Measurements from ENCODE around the gene PRR20A. TPM values are rescaled to one million over a fixed set of nuclear protein-coding genes. Genes with fewer than 3 reads are reported as not detected.
"Not testable (repeated sequence)": the region's sequence is repeated elsewhere in the genome, so short reads cannot be mapped to it uniquely, and the experiment has no call there.

Gene PRR20A
- total RNA-seq: not detected

DNA sequence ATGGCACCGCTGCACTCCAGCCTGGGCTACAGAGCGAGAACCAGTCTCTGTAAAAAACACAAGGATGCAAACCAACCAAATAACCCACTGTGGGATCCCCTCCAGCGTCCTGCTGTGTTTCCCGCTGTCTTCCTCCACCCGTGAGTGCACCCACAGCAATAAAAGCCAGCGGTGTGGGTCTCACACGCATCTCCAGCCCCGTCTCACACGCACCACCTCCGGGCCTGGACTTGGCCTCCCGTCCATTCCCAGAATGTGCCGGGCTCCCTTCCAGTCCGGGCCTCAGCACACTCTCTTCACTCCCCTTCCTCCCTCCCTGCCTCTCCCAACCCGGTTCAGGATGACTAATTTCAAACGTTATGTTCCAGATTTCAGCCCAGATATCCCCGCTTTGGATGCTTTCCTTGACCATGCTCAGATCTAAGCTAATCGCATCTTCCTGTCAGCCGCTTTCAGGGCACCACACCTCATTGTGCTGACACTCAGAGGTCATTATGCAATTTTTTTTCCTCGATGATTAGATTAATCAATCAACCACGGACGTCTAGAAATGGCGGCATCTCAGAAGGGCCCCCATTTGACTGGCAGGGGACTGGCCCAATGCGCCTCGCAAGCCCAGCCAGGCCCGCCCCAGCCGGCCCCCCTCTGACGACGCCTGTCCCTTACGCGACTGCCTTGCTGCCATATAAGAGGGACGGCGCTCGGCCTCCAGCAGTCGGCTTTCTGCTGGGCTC, at the start of gene PRR20A:
Gene PRR20A, plus strand, starts transcription at position 684 of the 734 bp plus-strand sequence. CDS start 387 bp downstream, outside the sequence.
- H3K36me3 ChIP-seq; H3K4me3 ChIP-seq; H3K27me3 ChIP-seq; H3K9me3 ChIP-seq; H3K4me1 ChIP-seq; intact Hi-C loops (cut with DNase I; ENCODE audit: low total_unique reads); DNase-seq; H3K27ac ChIP-seq; in situ Hi-C loops (cut with MboI; ENCODE audit: low pct_ligation_motif_present in 1 of 4, low pct_unique_long_range_greater_than_20kb in 1 of 4, low sequenced_read_pairs in 3 of 4): not testable (repeated sequence)
- WGBS, 2 donors (ENCODE audit: low coverage in 1 of 2): 96% methylated on average over 10 of the region's 34 CpGs; no CpG with 5 or more reads in 1 of the 2 donors

GRCh38 chr13:57114945-57115344, 25.8 kb upstream of the PRR20A start:
- in situ Hi-C loops (cut with MboI; ENCODE audit: low pct_ligation_motif_present in 1 of 4, low pct_unique_long_range_greater_than_20kb in 1 of 4, low sequenced_read_pairs in 3 of 4) (loop anchor here in 2 of 4 donors (25.0 kb wide), 1 partner anchor 97 kb away; no protein-coding TSS in a partner anchor), intact Hi-C loops (cut with DNase I; ENCODE audit: low total_unique reads) (no loop called here)
- Histone ChIP-seq H3K36me3 (no peaks in the 10 kb centered on the region), H3K27ac (no peak overlapping the region), H3K4me1 (no peaks in the 10 kb centered on the region), H3K4me3 (no peak overlapping the region), H3K9me3 (no peaks in the 10 kb centered on the region), H3K27me3 (no peaks in the 10 kb centered on the region)
- WGBS, 2 donors (ENCODE audit: low coverage in 1 of 2): 82 to 90% methylated on average over 4 of the region's 4 CpGs
- DNase-seq: no peak
- no peak for TF ChIP-seq POLR2A (IDR thresholded peaks at IDR 0.05)
- TF ChIP-seq, protein P1, sequence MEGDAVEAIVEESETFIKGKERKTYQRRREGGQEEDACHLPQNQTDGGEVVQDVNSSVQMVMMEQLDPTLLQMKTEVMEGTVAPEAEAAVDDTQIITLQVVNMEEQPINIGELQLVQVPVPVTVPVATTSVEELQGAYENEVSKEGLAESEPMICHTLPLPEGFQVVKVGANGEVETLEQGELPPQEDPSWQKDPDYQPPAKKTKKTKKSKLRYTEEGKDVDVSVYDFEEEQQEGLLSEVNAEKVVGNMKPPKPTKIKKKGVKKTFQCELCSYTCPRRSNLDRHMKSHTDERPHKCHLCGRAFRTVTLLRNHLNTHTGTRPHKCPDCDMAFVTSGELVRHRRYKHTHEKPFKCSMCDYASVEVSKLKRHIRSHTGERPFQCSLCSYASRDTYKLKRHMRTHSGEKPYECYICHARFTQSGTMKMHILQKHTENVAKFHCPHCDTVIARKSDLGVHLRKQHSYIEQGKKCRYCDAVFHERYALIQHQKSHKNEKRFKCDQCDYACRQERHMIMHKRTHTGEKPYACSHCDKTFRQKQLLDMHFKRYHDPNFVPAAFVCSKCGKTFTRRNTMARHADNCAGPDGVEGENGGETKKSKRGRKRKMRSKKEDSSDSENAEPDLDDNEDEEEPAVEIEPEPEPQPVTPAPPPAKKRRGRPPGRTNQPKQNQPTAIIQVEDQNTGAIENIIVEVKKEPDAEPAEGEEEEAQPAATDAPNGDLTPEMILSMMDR (IDR thresholded peaks at IDR 0.05): no peak
- TF ChIP-seq EP300 (IDR thresholded peaks at IDR 0.05; ENCODE audit: low read depth): no peak
- no peak for TF ChIP-seq POLR2AphosphoS5 (IDR thresholded peaks at IDR 0.05)

DNA sequence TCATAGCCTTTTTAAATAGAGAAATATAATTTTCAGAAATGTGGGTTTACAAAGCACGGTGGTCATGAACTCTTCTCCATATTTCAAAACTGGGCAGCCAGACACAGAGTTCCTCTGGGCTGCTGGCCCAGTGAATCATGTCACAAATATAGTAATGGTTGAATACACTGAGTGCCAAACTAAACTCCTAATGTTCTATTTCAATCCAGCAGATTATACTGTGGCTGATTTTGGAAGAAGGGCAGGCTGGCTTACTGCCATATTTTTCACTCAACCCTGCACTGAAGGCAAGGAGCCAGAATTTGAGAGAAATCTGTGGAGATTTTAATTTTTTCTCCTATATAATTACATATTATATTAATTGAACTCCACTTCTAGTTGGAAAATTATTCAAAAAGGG, 17.0 kb upstream of the PRR20A start:
- intact Hi-C loops (cut with DNase I; ENCODE audit: low total_unique reads) (no loop called here), in situ Hi-C loops (cut with MboI; ENCODE audit: low pct_ligation_motif_present in 1 of 4, low pct_unique_long_range_greater_than_20kb in 1 of 4, low sequenced_read_pairs in 3 of 4) (loop anchor here in 2 of 4 donors (25.0 kb wide), 1 partner anchor 89 kb away; no protein-coding TSS in a partner anchor)
- H3K9me3 ChIP-seq: no peaks in the 10 kb centered on the region
- no peak for DNase-seq
- 64 to 75% methylated on average over 1 of the region's 1 CpG for WGBS, 2 donors (ENCODE audit: low coverage in 1 of 2)
- H3K4me3 ChIP-seq: no peak overlapping the region
- H3K27me3 ChIP-seq: no peaks in the 10 kb centered on the region
- no peak overlapping the region for H3K27ac ChIP-seq
- no peaks in the 10 kb centered on the region for H3K36me3 ChIP-seq
- no peaks in the 10 kb centered on the region for H3K4me1 ChIP-seq
- no peak for TF ChIP-seq EP300 (IDR thresholded peaks at IDR 0.05; ENCODE audit: low read depth)
- TF ChIP-seq POLR2AphosphoS5 (IDR thresholded peaks at IDR 0.05): no peak
- TF ChIP-seq, protein P1 (IDR thresholded peaks at IDR 0.05): no peak
- no peak for TF ChIP-seq POLR2A (IDR thresholded peaks at IDR 0.05)

DNA sequence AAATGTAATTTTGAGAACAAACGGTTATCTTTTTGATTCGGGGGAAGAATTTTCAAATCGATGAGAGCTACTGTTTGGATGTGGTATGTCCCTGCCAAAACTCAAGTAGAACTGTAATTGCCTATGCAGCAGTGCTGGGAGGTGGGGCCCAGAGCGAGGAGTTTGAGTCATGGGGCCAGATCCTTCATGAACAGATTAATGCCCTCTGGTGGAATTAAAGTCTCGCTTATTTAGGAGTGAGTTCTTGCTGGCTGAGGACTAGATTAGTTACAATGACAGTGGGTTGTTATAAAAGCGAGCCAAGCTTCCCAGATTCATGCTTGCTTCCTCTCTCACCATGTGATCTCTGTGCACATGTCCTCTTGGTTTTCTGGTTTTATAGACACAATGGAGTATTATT, 11.8 kb upstream of the PRR20A start:
- WGBS, 2 donors (ENCODE audit: low coverage in 1 of 2): 78 to 90% methylated on average over 4 to 6 of the region's 6 CpGs
- Histone ChIP-seq H3K9me3 (no peaks in the 10 kb centered on the region), H3K4me3 (no peak overlapping the region), H3K27me3 (no peaks in the 10 kb centered on the region), H3K27ac (no peak overlapping the region), H3K4me1 (no peaks in the 10 kb centered on the region), H3K36me3 (no peaks in the 10 kb centered on the region)
- TF ChIP-seq POLR2AphosphoS5 (IDR thresholded peaks at IDR 0.05) (no peak), POLR2A (IDR thresholded peaks at IDR 0.05) (no peak), EP300 (IDR thresholded peaks at IDR 0.05; ENCODE audit: low read depth) (no peak)
- TF ChIP-seq, protein P1 (IDR thresholded peaks at IDR 0.05): no peak
- DNase-seq: no peak
- intact Hi-C loops (cut with DNase I; ENCODE audit: low total_unique reads) (no loop called here), in situ Hi-C loops (cut with MboI; ENCODE audit: low pct_ligation_motif_present in 1 of 4, low pct_unique_long_range_greater_than_20kb in 1 of 4, low sequenced_read_pairs in 3 of 4) (no loop called here)

Data from transverse colon (tissue), 4 donors.